ENCODE data around the gene HSPD1. TPM values are rescaled to one million over a fixed set of nuclear protein-coding genes. Genes with fewer than 3 reads are reported as not detected.

HSPD1 gene
- total and polyA plus RNA-seq, 4 donors: 185 to 490 (median 287) TPM

DNA sequence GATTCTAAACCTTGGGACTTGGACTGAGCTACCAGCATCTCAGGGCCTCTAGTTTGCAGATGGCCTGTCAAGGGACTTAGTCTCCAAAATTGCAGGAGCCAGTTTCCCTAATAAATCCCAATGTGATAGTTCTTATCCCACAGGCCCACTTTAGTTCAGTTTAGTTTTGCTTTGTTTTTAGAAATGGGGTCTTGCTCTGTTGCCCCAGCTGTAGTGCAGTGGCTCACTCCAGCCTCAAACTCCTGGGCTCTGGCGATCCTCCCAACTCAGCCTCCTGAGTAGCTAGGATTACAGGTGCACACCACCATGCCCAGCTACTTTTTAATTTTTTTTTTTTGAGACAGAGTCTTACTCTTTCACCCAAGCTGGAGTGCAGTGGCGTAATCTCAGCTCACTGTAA, 62.3 kb downstream of the HSPD1 start:
- no peak overlapping the region for H3K27ac ChIP-seq (ENCODE audit: low read depth in 1 of 2, low read length in 2 of 2)
- H3K9me3 ChIP-seq (ENCODE audit: control insufficient read depth in 4 of 4, low read length in 3 of 4): no peaks in the 10 kb centered on the region
- no peaks in the 10 kb centered on the region for H3K36me3 ChIP-seq (ENCODE audit: control insufficient read depth in 4 of 4, insufficient read depth in 3 of 4, low read depth in 1 of 4, low read length in 3 of 4)
- 98% methylated on average over 2 of the region's 2 CpGs for WGBS
- H3K27me3 ChIP-seq (ENCODE audit: control insufficient read depth in 4 of 4, insufficient read depth in 4 of 4, low read length in 3 of 4): no peaks in the 10 kb centered on the region
- H3K4me1 ChIP-seq (ENCODE audit: control insufficient read depth in 4 of 4, insufficient read depth in 4 of 4, low read length in 3 of 4): peaks cover 5 to 24% (median 14%) of the 10 kb centered on the region in 4 donors
- no peak for DNase-seq (ENCODE audit: low spot score)
- H3K4me3 ChIP-seq (ENCODE audit: low read depth in 1 of 3, low read length in 3 of 3): no peak overlapping the region
- TF ChIP-seq ZBTB33 (IDR thresholded peaks at IDR 0.05): no peak
- no peak overlapping the region for H3K9ac ChIP-seq (ENCODE audit: low read depth in 1 of 2, low read length in 2 of 2)

Small RNAs within 50 kb of the gene (small RNA-seq; reads per million reads assigned to genes)
- not detected for gene AC020550.1
- gene RNU6-1029P: not detected

Other genes starting within 250 kb of the HSPD1 start
- 10 to 100 TPM in 1 of 2 donors, 1 to 10 TPM in 1; 7.2 to 18.2 TPM for gene ANKRD44, start 189.1 kb downstream of the HSPD1 start, total RNA-seq
- gene ANKRD44, start 189.1 kb downstream of the HSPD1 start, polyA plus RNA-seq: 1 to 10 TPM; 3.8 to 6.4 TPM
- 100 to 1,000 TPM; 121 to 180 TPM for gene SF3B1, start 64.8 kb downstream of the HSPD1 start, total RNA-seq
- gene SF3B1, start 64.8 kb downstream of the HSPD1 start, polyA plus RNA-seq: 100 to 1,000 TPM in 1 of 2 donors, 10 to 100 TPM in 1; 44.1 to 156 TPM
- gene COQ10B, start 46.3 kb downstream of the HSPD1 start, total RNA-seq: 10 to 100 TPM; 18.4 to 22.1 TPM
- gene COQ10B, start 46.3 kb downstream of the HSPD1 start, polyA plus RNA-seq: 10 to 100 TPM; 12.0 to 14.6 TPM
- 100 to 1,000 TPM in 1 of 2 donors, 10 to 100 TPM in 1; 88.2 to 155 TPM for gene HSPE1, start 539 bp upstream of the HSPD1 start, total RNA-seq
- 100 to 1,000 TPM; 226 to 347 TPM for gene HSPE1, start 539 bp upstream of the HSPD1 start, polyA plus RNA-seq
- gene MOB4, start 16.2 kb upstream of the HSPD1 start, total RNA-seq: 10 to 100 TPM; 10.2 to 17.5 TPM
- gene MOB4, start 16.2 kb upstream of the HSPD1 start, polyA plus RNA-seq: 10 to 100 TPM in 1 of 2 donors, 1 to 10 TPM in 1; 7.6 to 14.7 TPM
- 1 to 10 TPM; 1.1 to 4.2 TPM for gene RFTN2, start 175.7 kb upstream of the HSPD1 start, total RNA-seq
- gene RFTN2, start 175.7 kb upstream of the HSPD1 start, polyA plus RNA-seq: 1 to 10 TPM in 1 of 2 donors, under 1 TPM in 1; 0.40 to 1.3 TPM
- 10 to 100 TPM in 1 of 2 donors, 1 to 10 TPM in 1; 6.8 to 12.3 TPM for gene MARS2, start 205.5 kb upstream of the HSPD1 start, total RNA-seq
- 10 to 100 TPM in 1 of 2 donors, 1 to 10 TPM in 1; 3.7 to 10.5 TPM for gene MARS2, start 205.5 kb upstream of the HSPD1 start, polyA plus RNA-seq